GM21360 (cell line): ENCODE data around the gene VTA1.

ENCODE experiments used
- ATAC-seq: cut with Tn5 transposase; IDR thresholded peaks from one replicate; pipeline ENCODE4 v1.9.1; 2021; ENCODE audit warnings: mild to moderate bottlenecking, moderate library complexity; ENCODE audit not compliant: unreplicated experiment

VTA1 gene

DNA sequence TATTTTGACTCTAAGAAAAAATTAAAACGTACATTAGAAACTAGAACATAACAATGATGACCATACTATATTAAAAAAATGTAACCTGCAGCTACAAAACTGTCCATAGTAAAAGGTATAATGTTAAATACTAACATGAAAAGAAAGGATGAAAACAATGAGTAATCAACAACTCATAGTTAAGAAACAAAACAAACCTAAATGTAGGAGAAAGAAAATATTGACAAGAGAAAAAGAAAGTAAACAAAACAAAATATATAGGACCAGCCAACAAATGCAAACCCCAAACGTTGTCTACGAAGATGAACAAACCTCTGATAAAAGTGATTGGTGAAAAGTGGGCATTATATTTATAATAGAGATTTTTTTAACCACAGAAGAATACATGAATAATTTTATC, 113.7 kb downstream of the VTA1 start:
- no peak for ATAC-seq

DNA sequence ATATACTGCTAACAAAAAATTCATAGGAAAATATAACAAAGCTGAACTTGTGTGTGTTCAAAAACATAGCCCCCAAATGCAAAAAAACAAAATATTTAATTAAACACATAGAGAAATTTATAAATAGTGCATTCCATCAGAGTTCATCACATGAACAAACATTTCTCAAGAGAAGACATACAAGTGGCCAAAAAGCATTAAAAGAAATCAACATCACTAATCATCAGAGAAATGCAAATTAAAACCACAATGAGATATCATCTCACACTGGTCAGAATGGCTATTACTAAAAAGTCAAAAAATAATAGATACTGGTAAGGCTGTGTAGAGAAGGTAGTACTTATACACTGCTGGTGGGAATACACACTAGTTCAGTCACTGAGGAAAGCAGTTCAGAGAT, 115.2 kb downstream of the VTA1 start:
- ATAC-seq, result no peak

DNA sequence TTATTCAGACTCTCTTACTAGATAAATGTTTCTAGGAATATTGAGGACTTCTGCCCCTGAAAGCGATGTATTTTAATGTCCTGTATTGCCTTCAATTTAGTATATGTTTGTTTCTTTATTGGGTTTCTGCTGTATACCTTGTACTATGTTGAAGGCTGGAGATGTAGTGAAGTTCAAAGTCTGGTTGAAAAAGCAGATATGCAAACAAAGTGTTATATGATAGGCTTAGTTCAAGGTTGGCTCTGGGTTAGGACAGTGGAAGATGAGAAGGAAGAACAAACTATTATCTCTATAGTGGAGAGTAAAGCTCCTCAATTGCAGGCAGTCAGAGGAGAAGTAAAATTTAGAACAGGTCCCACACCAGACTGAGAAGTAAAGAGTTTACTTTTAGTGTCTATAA, 118.4 kb downstream of the VTA1 start:
- no peak for ATAC-seq

DNA sequence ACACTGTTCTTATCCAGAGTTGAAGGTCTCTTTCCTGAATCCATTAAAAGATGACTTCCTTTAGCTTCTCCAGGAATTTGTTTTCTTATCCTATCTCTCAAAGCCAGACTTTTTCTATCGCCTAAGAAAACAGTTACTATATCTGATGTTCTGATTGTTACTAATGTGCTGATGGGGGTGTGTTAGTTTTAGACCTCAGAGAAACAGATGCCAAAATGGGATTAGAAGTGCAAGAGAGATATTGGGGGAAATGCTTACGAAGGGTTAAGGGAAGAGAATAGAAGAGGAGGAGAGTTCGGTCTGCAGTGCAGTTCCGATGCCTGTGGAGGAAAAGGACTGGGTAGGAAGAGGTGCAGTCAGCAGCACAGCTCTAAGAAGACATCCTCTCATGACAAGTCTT, 119.0 kb downstream of the VTA1 start:
- ATAC-seq, result no peak

DNA sequence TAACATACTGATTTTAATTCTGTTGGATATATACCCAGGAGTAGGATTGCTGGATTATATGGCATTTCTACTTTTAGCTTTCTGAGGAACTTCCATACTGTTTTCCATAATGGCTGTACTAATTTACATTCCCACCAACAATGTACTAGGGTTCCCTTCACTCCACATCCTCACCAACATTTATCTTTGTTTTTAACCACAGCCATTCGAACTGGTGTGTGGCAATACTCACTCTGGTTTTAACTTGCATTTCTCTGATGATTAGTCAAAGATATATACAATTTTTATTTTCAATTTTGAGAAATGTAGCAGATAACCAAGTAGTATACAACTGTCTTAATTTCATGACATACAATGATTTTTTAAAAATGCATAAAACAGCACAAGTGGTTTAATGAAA, 124.4 kb downstream of the VTA1 start:
- ATAC-seq, result no peak
